Stimulated activated CD4-positive, alpha-beta T cell treated with anti-CD3 and anti-CD28 coated beads, Interleukin-1b, Interleukin-23, amount 100 ng/mL, for 1 hour (primary cell): ENCODE data around the gene GXYLT2.

ENCODE experiments used
- DNase-seq, 2 donors: peaks; one replicate each; pipeline ENCODE4 v3.0.0-alpha.2; 2020; ENCODE audit warnings: low read depth in 2 of 2

GXYLT2 gene

DNA sequence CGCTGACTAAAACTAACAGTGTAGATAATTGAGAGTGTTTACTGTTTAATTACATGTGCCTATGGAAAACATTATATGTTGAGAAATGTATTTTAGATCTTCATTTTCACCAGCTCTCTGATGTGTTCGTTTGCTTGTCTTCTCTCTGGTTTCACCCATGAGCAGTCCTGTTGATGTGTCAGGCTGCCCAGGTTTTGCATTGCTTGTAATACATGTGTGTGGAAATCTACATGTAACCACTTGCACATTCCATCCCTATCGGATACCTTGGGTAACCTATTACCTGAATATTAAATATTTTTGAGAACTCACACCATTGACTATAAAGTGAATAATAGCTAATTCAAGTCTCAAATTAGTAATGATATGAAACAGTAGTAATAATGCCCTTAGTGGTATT is 121.9 kb downstream of the GXYLT2 start:
- no peak for DNase-seq

GRCh38 chr3:73010158-73010557 is 122.3 kb downstream of the GXYLT2 start:
- no peak for DNase-seq

GRCh38 chr3:73018298-73018697 is 130.5 kb downstream of the GXYLT2 start:
- no peak for DNase-seq

- no peak for DNase-seq
Observed at GRCh38 chr3:73018790-73019441, 131.1 kb downstream of the GXYLT2 start.

DNA sequence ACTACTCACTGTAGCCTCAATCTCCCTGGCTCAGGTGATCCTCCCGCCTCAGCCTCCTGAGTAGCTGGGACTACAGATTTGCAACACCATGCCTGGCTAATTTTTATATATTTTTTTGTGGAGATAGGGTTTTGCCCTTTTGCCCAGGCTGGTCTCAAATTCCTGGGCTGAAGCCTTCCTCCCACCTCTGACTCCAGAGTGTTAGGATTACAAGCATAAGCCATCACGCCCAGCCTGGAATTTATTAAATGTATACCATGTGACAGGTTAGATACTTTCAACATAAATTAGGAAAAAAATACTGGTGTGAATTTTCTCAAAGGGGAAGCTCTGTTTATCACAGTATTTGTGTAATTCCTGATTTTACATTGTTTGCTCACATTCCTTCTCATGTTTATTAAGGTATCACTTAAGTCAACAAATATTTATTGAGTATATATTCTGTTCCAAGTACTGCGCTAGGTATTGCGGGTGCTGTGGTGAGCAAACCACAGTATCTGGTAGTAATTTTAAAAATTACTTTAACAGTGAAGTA is 133.5 kb downstream of the GXYLT2 start:
- no peak for DNase-seq

- no peak for DNase-seq
Observed at GRCh38 chr3:73024836-73025235, 137.0 kb downstream of the GXYLT2 start.

- no peak for DNase-seq
Observed at GRCh38 chr3:73026111-73026759, 138.4 kb downstream of the GXYLT2 start.
